ENCODE results near the gene EDC3. TPM values are rescaled to one million over a fixed set of nuclear protein-coding genes. Genes with fewer than 3 reads are reported as not detected.
"Not testable (repeated sequence)": the region's sequence is repeated elsewhere in the genome, so short reads cannot be mapped to it uniquely, and the experiment has no call there.

EDC3 gene
- total RNA-seq, 1 experiment from 2014 or later = 14.7 TPM

DNA sequence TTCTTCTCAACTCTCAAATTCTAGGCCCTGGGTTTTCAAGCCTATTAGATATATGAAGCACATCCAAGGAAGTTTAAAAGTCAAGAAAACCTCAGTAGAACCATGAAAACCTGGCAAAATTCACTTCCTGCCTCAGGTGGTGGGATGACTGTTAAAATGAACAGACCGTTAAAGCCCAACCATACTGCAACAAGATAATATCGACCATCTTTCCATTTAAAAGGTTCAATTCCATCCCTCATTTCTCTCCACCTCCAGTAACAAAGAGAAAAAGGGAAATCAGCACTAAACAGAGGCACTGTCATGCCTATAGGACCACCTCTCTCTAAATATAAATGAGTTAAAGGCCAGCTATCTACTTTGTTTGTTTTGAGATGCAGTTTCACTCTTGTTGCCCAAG, 31.2 kb downstream of the EDC3 start:
- H2AFZ ChIP-seq (ENCODE audit: low read length) = no peak overlapping the region
- H3K4me2 ChIP-seq (ENCODE audit: low read depth, low read length, poor library complexity, severe bottlenecking) = no peak overlapping the region
- no peaks in the 10 kb centered on the region for H3K27me3 ChIP-seq (ENCODE audit: low read length)
- H4K20me1 ChIP-seq (ENCODE audit: insufficient read depth, low read depth, low read length) = 0 out of 2 replicates have a peak, but pooled peaks cover 3% of the 10 kb centered on the region
- DNase-seq = no peak
- H3K36me3 ChIP-seq (ENCODE audit: insufficient read depth, low read length) = peaks cover 4% of the 10 kb centered on the region; the same call in 1 of the 2 replicates
- H3K4me1 ChIP-seq (ENCODE audit: low read length) = no peaks in the 10 kb centered on the region
- H3K79me2 ChIP-seq (ENCODE audit: low read length) = peaks cover 68% of the 10 kb centered on the region
- no peaks in the 10 kb centered on the region for H3K9me2 ChIP-seq (replicated peaks; ENCODE audit: insufficient read depth, low read length)
- no peak overlapping the region for H3K9ac ChIP-seq (ENCODE audit: low read length)
- H3K4me3 ChIP-seq (ENCODE audit: low read length) = no peak overlapping the region
- H3K9me3 ChIP-seq (ENCODE audit: low read length) = no peaks in the 10 kb centered on the region
- H3K27ac ChIP-seq (ENCODE audit: low read length) = no peak overlapping the region

DNA sequence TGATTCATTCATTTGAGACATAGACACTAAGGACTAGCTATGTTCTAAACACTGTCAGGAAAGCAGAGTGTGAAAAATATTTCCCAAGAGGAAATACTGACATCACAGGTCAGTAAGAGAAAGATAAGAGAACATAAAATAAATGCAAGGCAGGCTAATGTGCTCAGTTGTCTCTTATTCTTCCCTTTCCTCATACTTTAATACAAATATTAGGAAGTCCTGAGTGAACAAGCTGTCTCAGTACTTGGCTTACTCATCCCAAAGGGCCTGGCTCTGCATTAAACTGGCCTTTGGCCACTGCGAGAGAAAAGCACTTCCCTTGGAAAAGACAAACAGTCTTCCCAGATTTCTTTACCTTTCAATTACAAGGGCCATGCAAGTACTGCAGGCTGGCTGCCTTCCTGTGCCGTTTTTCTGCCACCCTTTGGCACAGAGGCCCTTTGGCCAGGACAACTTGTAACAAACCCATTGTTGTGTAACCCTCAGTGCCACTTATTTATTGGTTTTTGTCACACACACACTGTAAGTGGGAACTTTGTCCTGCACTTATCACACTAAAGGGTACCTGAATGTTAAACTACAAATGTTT, 31.7 kb downstream of the EDC3 start:
- Histone ChIP-seq H3K9me2 (replicated peaks; ENCODE audit: insufficient read depth, low read length) (no peaks in the 10 kb centered on the region), H2AFZ (ENCODE audit: low read length) (no peak overlapping the region), H4K20me1 (ENCODE audit: insufficient read depth, low read depth, low read length) (0 out of 2 replicates have a peak, but pooled peaks cover 3% of the 10 kb centered on the region), H3K4me2 (ENCODE audit: low read depth, low read length, poor library complexity, severe bottlenecking) (no peak overlapping the region), H3K27ac (ENCODE audit: low read length) (no peak overlapping the region), H3K9ac (ENCODE audit: low read length) (no peak overlapping the region), H3K79me2 (ENCODE audit: low read length) (peaks cover 70% of the 10 kb centered on the region), H3K27me3 (ENCODE audit: low read length) (no peaks in the 10 kb centered on the region), H3K4me1 (ENCODE audit: low read length) (no peaks in the 10 kb centered on the region), H3K36me3 (ENCODE audit: insufficient read depth, low read length) (peaks cover 4% of the 10 kb centered on the region; the same call in 1 of the 2 replicates), H3K9me3 (ENCODE audit: low read length) (no peaks in the 10 kb centered on the region), H3K4me3 (ENCODE audit: low read length) (no peak overlapping the region)
- DNase-seq = no peak

DNA sequence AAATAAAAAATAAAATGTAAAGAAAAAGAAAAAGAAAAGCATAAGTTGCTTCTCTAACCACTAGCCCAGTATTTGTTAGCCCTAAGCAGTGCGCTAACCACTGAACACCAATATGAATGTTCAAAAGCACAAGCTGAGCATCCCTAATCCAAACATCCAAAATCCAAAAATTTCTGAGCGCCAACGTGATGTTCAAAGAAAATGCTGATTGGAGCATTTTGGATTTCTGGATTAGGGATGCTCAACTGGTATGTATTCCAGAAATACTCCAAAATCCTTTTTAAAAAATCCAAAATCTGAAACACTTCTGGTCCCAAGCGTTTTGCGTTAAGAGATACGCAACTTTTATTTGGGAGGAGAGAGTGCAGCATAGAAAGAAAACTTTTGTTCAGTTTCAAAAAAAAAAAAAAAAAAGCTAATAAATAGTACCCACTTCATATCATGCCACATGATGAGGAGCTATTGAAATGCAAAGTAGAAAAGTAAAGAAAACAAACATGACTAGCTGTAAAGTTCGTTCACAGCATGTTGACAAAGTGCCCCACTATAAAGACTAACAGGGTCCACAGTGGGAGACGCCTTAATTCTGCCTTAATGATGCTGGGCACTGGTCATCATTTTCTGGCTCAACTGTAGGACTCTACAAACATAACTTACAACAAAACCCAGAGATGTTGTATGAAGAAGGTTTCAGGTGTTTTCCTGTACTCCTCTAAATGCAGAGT, 32.4 kb downstream of the EDC3 start:
- peaks cover 4% of the 10 kb centered on the region; the same call in 1 of the 2 replicates for H3K36me3 ChIP-seq (ENCODE audit: insufficient read depth, low read length)
- H2AFZ ChIP-seq (ENCODE audit: low read length) = no peak overlapping the region
- H3K27me3 ChIP-seq (ENCODE audit: low read length) = no peaks in the 10 kb centered on the region
- H4K20me1 ChIP-seq (ENCODE audit: insufficient read depth, low read depth, low read length) = 0 out of 2 replicates have a peak, but pooled peaks cover 3% of the 10 kb centered on the region
- no peak overlapping the region for H3K4me2 ChIP-seq (ENCODE audit: low read depth, low read length, poor library complexity, severe bottlenecking)
- H3K9ac ChIP-seq (ENCODE audit: low read length) = no peak overlapping the region
- H3K9me2 ChIP-seq (replicated peaks; ENCODE audit: insufficient read depth, low read length) = no peaks in the 10 kb centered on the region
- peaks cover 74% of the 10 kb centered on the region for H3K79me2 ChIP-seq (ENCODE audit: low read length)
- H3K4me3 ChIP-seq (ENCODE audit: low read length) = no peak overlapping the region
- no peaks in the 10 kb centered on the region for H3K4me1 ChIP-seq (ENCODE audit: low read length)
- H3K9me3 ChIP-seq (ENCODE audit: low read length) = no peaks in the 10 kb centered on the region
- DNase-seq = no peak
- no peak overlapping the region for H3K27ac ChIP-seq (ENCODE audit: low read length)

DNA sequence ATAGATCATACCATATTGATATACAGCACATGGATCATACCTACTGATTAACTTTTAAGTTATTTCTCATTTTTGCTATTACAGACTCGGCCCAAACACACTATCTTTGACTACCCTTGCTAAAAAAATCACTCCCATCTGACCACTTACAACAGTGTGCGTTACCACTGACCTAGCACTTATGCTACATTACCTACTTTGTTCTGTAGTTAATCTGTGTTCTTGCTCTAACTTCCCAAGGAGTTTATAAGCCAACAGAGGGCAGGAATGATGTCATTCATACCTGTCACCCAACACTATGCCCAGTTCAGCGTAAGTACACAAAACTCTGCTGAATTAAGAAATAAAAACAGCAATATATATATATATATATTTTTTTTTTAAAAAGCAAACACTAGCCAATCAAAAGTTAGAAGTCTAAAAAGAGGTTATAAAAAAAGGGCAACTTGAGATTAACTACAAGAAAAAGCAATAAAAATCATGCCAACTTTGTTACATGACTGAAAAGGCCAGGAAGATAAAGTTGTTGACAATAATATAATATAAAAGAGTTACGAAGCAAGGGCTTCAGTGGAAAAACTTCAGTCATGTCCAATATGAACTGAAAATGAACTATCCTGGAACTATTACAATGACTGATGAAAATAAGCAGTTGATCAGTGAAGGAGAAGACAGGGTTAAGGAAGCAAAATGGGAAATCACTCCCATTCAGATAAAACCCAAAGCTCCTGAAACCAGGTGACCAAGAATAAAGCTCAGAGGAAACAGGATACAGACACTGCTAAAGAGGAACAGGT, 33.6 kb downstream of the EDC3 start:
- DNase-seq = no peak
- H2AFZ ChIP-seq (ENCODE audit: low read length) = no peak overlapping the region
- no peaks in the 10 kb centered on the region for H3K4me1 ChIP-seq (ENCODE audit: low read length)
- H3K9me3 ChIP-seq (ENCODE audit: low read length) = no peaks in the 10 kb centered on the region
- H4K20me1 ChIP-seq (ENCODE audit: insufficient read depth, low read depth, low read length) = 0 out of 2 replicates have a peak, but pooled peaks cover 3% of the 10 kb centered on the region
- no peak overlapping the region for H3K4me2 ChIP-seq (ENCODE audit: low read depth, low read length, poor library complexity, severe bottlenecking)
- H3K79me2 ChIP-seq (ENCODE audit: low read length) = peaks cover 74% of the 10 kb centered on the region
- no peaks in the 10 kb centered on the region; the same call in 1 of the 2 replicates for H3K36me3 ChIP-seq (ENCODE audit: insufficient read depth, low read length)
- no peaks in the 10 kb centered on the region for H3K9me2 ChIP-seq (replicated peaks; ENCODE audit: insufficient read depth, low read length)
- no peak overlapping the region for H3K4me3 ChIP-seq (ENCODE audit: low read length)
- no peak overlapping the region for H3K27ac ChIP-seq (ENCODE audit: low read length)
- no peaks in the 10 kb centered on the region for H3K27me3 ChIP-seq (ENCODE audit: low read length)
- H3K9ac ChIP-seq (ENCODE audit: low read length) = no peak overlapping the region

DNA sequence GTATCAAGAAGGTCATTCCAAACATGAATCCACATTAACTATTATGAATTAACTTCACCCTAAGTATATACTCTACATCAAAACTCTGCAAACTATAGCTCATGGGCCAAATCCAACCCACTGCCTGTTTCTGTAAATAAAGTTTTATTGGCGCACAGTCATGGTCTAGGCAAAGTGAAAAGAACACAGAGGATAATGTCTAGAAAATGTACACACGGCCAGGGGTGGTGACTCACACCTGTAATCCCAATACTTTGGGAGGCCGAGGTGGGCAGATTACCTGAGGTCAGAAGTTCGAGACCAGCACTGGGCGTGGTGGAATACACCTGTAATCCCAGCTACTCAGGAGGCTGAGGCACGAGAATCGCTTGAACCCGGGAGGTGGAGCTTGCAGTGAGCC, 34.5 kb downstream of the EDC3 start:
- not testable (repeated sequence) for H3K4me1 ChIP-seq (ENCODE audit: low read length); H3K36me3 ChIP-seq (ENCODE audit: insufficient read depth, low read length); H3K4me2 ChIP-seq (ENCODE audit: low read depth, low read length, poor library complexity, severe bottlenecking); H2AFZ ChIP-seq (ENCODE audit: low read length); H3K9me2 ChIP-seq (replicated peaks; ENCODE audit: insufficient read depth, low read length); H4K20me1 ChIP-seq (ENCODE audit: insufficient read depth, low read depth, low read length); H3K9me3 ChIP-seq (ENCODE audit: low read length); H3K27ac ChIP-seq (ENCODE audit: low read length); H3K9ac ChIP-seq (ENCODE audit: low read length); DNase-seq; H3K4me3 ChIP-seq (ENCODE audit: low read length); H3K27me3 ChIP-seq (ENCODE audit: low read length)
- H3K79me2 ChIP-seq (ENCODE audit: low read length) = peaks cover 75% of the 10 kb centered on the region

DNA sequence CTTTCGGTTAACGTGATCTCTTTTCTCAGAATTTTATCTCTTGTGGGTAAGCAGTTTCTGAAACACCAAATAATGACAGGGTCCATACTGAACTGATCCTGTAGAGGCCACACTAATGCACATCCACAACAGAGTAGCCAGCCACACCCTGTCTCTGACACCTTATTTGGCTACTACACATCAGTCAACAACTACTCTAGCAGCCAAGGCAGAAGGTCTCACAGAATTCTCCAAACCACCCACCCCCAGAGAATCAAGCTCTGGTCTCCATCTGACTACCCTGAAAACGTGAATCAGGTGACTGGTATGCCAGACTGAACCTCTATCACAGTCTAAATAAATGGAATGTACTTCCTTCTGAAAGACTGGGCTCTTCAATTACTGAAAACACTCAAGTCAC, 38.0 kb downstream of the EDC3 start:
- H3K9me2 ChIP-seq (replicated peaks; ENCODE audit: insufficient read depth, low read length) = no peaks in the 10 kb centered on the region
- H3K4me3 ChIP-seq (ENCODE audit: low read length) = no peak overlapping the region

DNA sequence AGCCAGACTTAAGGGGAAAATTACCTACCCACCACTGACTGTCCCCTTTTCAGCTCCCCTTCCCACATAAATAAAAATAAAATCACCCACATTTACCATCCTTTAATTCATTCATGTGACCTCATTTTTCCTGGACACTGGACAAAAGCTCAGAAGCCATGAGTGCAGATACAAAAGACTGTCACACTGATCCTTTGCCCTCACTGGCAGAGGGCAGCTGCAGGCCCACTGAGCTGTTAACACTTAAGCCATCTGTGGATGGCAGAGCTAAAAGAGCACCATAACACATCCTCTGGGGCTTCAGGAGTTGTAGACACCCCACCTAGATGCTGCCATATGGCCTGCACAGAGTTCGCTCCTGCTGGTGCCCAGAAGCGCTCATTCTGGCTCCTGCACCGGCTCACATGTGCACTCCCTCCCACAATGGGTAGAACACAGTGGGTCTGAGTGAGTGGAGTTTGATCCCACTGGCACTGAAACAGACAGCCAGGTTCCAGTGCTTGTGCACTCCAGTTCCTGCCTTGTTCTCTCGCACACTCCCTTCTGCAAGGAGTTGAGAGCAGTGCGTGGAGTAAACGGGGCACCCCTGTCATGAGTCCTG, 38.8 kb downstream of the EDC3 start:
- Histone ChIP-seq H3K4me2 (ENCODE audit: low read depth, low read length, poor library complexity, severe bottlenecking) (no peak overlapping the region), H3K27me3 (ENCODE audit: low read length) (no peaks in the 10 kb centered on the region), H4K20me1 (ENCODE audit: insufficient read depth, low read depth, low read length) (0 out of 2 replicates have a peak, but pooled peaks cover 3% of the 10 kb centered on the region), H3K4me1 (ENCODE audit: low read length) (no peaks in the 10 kb centered on the region), H3K27ac (ENCODE audit: low read length) (no peak overlapping the region), H2AFZ (ENCODE audit: low read length) (no peak overlapping the region), H3K4me3 (ENCODE audit: low read length) (no peak overlapping the region), H3K36me3 (ENCODE audit: insufficient read depth, low read length) (peaks cover 8% of the 10 kb centered on the region; the same call in 1 of the 2 replicates), H3K9me2 (replicated peaks; ENCODE audit: insufficient read depth, low read length) (no peaks in the 10 kb centered on the region), H3K9ac (ENCODE audit: low read length) (no peak overlapping the region), H3K79me2 (ENCODE audit: low read length) (peaks cover 64% of the 10 kb centered on the region), H3K9me3 (ENCODE audit: low read length) (no peaks in the 10 kb centered on the region)
- DNase-seq = no peak

More for the DNA sequence above, 38.0 kb downstream of the EDC3 start:
- no peaks in the 10 kb centered on the region for H3K27me3 ChIP-seq (ENCODE audit: low read length)
- DNase-seq = no peak
- no peaks in the 10 kb centered on the region for H3K4me1 ChIP-seq (ENCODE audit: low read length)
- peaks cover 8% of the 10 kb centered on the region; the same call in 1 of the 2 replicates for H3K36me3 ChIP-seq (ENCODE audit: insufficient read depth, low read length)
- H3K27ac ChIP-seq (ENCODE audit: low read length) = no peak overlapping the region
- no peak overlapping the region for H2AFZ ChIP-seq (ENCODE audit: low read length)
- H3K79me2 ChIP-seq (ENCODE audit: low read length) = peaks cover 71% of the 10 kb centered on the region
- no peak overlapping the region for H3K4me2 ChIP-seq (ENCODE audit: low read depth, low read length, poor library complexity, severe bottlenecking)
- H3K9me3 ChIP-seq (ENCODE audit: low read length) = no peaks in the 10 kb centered on the region
- no peak overlapping the region for H3K9ac ChIP-seq (ENCODE audit: low read length)
- H4K20me1 ChIP-seq (ENCODE audit: insufficient read depth, low read depth, low read length) = 0 out of 2 replicates have a peak, but pooled peaks cover 3% of the 10 kb centered on the region
